ENCODE measurements around the gene PRSS53.

- TF ChIP-seq CTCF (conservative IDR thresholded peaks at IDR 0.05; ENCODE audit: low read length) (no peak), EZH2phosphoT487 (IDR thresholded peaks at IDR 0.05; ENCODE audit: borderline replicate concordance) (no peak)
These were observed 18.0 kb upstream of the PRSS53 start for GRCh38 chr16:31106509-31107464.

All from Loucy (cell line).